D721Med (cell line): ENCODE data around the gene MBD5.

ENCODE experiments used
- DNase-seq: peaks from one replicate; pipeline ENCODE4 v3.0.0; 2011; ENCODE audit warnings: low spot score; ENCODE audit not compliant: insufficient read length
- FAIRE-seq: peaks from 2 replicates; lab custom pipeline; 2011; peaks lifted over from hg19 to GRCh38; lab: Jason Lieb, UNC
- CTCF ChIP-seq: IDR thresholded peaks from 2 replicates; pipeline ENCODE4 v1.5.1; 2012; ENCODE audit warnings: mild to moderate bottlenecking, control low read depth; ENCODE audit not compliant: insufficient read depth; ENCODE audit errors: missing control alignments

MBD5 gene

GRCh38 chr2:148044322-148044721 is 23.4 kb downstream of the MBD5 start:
- FAIRE-seq (no peak), DNase-seq (no peak)
- no peak for TF ChIP-seq CTCF

- TF ChIP-seq CTCF, result no peak
- FAIRE-seq, result no peak
- DNase-seq, result no peak
Measured at GRCh38 chr2:148046802-148047201, 25.9 kb downstream of the MBD5 start.

GRCh38 chr2:148048475-148049221 is 27.8 kb downstream of the MBD5 start:
- FAIRE-seq, result no peak

GRCh38 chr2:148049284-148049683 is 28.4 kb downstream of the MBD5 start:
- no peak for TF ChIP-seq CTCF
- DNase-seq (no peak), FAIRE-seq (no peak)

More at GRCh38 chr2:148048475-148049221, 27.8 kb downstream of the MBD5 start:
- no peak for DNase-seq
- no peak for TF ChIP-seq CTCF

GRCh38 chr2:148052687-148053086 is 31.8 kb downstream of the MBD5 start:
- FAIRE-seq, result no peak
- TF ChIP-seq CTCF, result no peak
- DNase-seq, result no peak

- TF ChIP-seq CTCF, result no peak
- FAIRE-seq (no peak), DNase-seq (no peak)
Measured at GRCh38 chr2:148058641-148059040, 37.8 kb downstream of the MBD5 start.

- TF ChIP-seq CTCF, result no peak
- FAIRE-seq, result no peak
- DNase-seq, result no peak
Measured at GRCh38 chr2:148063633-148064032, 42.7 kb downstream of the MBD5 start.
